Activated naive CD4-positive, alpha-beta T cell treated with anti-CD3 and anti-CD28 coated beads, Interleukin-2, amount 50 U/mL, for 72 hours (primary cell): ENCODE results near the gene ATXN8OS. TPM values are rescaled to one million over a fixed set of nuclear protein-coding genes. Genes with fewer than 3 reads are reported as not detected.

Experiments used
- ATAC-seq, 2 donors: fragments of 150-1000 bp; cut with Tn5 transposase; 2 replicates each; pipeline ENCODE4 v1.10.0; 2021; ENCODE audit warnings: mild to moderate bottlenecking in 2 of 2, moderate library complexity in 2 of 2
- DNase-seq, 2 donors: peaks; one replicate each; pipeline ENCODE4 v3.0.0; 2021 to 2022; ENCODE audit warnings: low spot score in 2 of 2
- H3K27ac Mint-ChIP-seq, 2 donors: one replicate each; pipeline ENCODE4 v1.8.0; 2022; ENCODE audit warnings: mild to moderate bottlenecking in 2 of 2, mixed read lengths in 2 of 2
- H3K36me3 Mint-ChIP-seq, 2 donors: one replicate each; pipeline ENCODE4 v1.8.0; 2022; ENCODE audit warnings: mixed read lengths in 2 of 2
- H3K9me3 Mint-ChIP-seq, 2 donors: one replicate each; pipeline ENCODE4 v1.8.0; 2022; ENCODE audit warnings: mixed read lengths in 2 of 2
- total RNA-seq, 2 donors: library from RNA; stranded (reverse); gene quantifications; one replicate each; pipeline ENCODE4 v1.2.3, GENCODE V29; 2022

Gene ATXN8OS
- total RNA-seq, 2 donors from 2014 or later = not detected

DNA sequence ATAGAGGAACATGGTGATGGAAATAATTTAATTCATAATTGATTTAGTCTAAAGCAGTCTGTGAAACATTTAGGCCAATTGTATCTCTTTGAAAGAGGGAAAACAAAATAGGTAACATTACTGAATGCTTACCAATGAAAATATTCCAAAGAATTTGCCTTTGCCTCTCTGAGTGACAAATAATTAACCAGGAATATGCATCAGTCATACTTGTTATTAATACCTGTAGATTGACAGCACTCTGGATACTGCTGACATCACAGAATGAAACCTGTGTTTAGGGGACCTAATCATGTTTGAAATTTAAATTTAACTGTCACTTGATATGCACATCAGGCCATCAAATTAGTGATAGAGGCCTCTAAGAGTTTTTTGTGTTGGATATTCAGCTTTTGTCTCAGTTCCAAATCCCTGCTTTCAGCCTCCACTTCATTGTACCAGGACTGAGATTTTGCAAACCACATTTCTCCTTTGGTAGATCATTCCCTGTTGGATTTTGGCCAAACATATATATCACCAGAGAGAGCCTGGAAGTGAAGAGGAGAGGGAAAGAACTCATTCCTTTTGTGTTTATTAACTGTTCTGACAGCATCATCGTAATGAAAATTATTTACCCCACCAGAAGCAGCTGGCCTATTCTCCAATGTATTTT, 65.4 kb downstream of the ATXN8OS start:
- ATAC-seq (no peak), DNase-seq (no peak)
- H3K9me3 Mint-ChIP-seq = peaks cover 29% of the 10 kb centered on the region in 2 donors
- H3K36me3 Mint-ChIP-seq = peaks cover 0 to 6% of the 10 kb centered on the region in 2 donors
- H3K27ac Mint-ChIP-seq = no peak overlapping the region

DNA sequence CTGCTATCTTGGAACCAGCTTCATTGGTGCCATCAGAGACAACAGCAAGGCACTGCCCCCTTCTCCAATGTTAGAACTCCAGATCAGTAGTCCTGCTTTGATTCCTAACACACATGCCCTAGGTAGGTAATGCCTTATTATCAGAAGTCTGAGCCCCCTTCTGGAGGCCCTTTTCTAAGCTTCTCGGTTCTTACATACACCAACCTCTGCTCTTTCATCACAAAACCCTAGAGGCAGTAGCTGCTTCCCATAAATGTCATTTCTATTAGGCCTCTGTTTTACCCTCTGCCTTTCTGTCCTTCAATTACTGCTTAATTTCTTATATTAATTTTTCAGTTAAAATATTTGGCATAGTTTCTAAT, 66.0 kb downstream of the ATXN8OS start:
- Mint-ChIP-seq H3K9me3 (peaks cover 25 to 26% of the 10 kb centered on the region in 2 donors), H3K27ac (no peak overlapping the region), H3K36me3 (peaks cover 0 to 6% of the 10 kb centered on the region in 2 donors)
- ATAC-seq = no peak
- no peak for DNase-seq

DNA sequence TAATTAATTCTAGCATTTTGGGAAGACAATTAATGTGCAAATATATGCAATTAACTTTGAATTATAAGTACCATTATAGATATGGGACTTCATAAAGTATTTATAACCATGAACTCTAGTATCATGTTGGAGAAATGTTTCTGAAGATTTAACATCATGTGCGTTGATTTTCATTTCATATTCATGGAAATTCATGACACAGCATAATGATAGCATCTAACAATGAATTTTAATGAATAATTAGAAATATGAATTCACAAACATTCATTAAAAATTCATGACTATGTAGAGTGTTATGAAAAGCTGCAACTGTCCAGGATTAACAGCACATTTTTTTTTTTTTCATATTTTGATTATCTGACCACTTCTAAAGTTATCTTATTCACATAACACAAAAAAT, 70.7 kb downstream of the ATXN8OS start:
- no peaks in the 10 kb centered on the region for H3K36me3 Mint-ChIP-seq
- DNase-seq (no peak), ATAC-seq (no peak)
- H3K27ac Mint-ChIP-seq = no peak overlapping the region
- H3K9me3 Mint-ChIP-seq = peaks cover 16 to 19% of the 10 kb centered on the region in 2 donors

Other genes with a start within 250 kb of the ATXN8OS start
- gene KLHL1, start 626 bp downstream of the ATXN8OS start, total RNA-seq = not detected